HG03575 (cell line): ENCODE data around the gene ALDH1A3.

Experiments used
- ATAC-seq: cut with Tn5 transposase; IDR thresholded peaks from one replicate; pipeline ENCODE4 v1.9.1; 2021; ENCODE audit not compliant: unreplicated experiment, insufficient number of reproducible peaks, low FRiP score; ENCODE audit errors: extremely low read depth

Gene ALDH1A3

GRCh38 chr15:100898661-100899462 lies 19.2 kb downstream of the ALDH1A3 start:
- no peak for ATAC-seq

DNA sequence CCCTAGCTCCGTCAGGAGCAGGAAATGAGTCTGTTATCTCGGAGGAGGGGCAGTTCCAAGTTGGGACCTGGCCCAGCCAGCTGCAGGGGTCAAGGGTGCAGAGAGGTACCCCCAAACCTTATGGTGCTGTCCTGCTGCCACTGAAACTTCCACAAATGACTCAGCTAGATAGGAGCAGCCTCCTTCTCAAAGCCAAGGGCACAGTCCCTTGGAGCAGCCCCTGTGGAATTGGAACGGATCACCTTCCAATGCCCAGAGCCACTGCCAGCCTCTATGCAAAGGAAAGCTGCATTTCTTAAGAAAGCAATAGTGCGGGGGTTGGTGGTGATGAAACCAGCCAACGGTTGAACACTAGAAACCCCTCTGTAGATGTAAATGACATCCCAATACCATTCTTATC lies 20.0 kb downstream of the ALDH1A3 start:
- no peak for ATAC-seq

GRCh38 chr15:100900136-100900794 lies 20.6 kb downstream of the ALDH1A3 start:
- ATAC-seq: no peak

GRCh38 chr15:100900795-100901169 lies 21.2 kb downstream of the ALDH1A3 start:
- no peak for ATAC-seq

GRCh38 chr15:100901296-100901695 lies 21.7 kb downstream of the ALDH1A3 start:
- ATAC-seq: no peak

GRCh38 chr15:100901702-100902435 lies 22.2 kb downstream of the ALDH1A3 start:
- ATAC-seq: no peak

DNA sequence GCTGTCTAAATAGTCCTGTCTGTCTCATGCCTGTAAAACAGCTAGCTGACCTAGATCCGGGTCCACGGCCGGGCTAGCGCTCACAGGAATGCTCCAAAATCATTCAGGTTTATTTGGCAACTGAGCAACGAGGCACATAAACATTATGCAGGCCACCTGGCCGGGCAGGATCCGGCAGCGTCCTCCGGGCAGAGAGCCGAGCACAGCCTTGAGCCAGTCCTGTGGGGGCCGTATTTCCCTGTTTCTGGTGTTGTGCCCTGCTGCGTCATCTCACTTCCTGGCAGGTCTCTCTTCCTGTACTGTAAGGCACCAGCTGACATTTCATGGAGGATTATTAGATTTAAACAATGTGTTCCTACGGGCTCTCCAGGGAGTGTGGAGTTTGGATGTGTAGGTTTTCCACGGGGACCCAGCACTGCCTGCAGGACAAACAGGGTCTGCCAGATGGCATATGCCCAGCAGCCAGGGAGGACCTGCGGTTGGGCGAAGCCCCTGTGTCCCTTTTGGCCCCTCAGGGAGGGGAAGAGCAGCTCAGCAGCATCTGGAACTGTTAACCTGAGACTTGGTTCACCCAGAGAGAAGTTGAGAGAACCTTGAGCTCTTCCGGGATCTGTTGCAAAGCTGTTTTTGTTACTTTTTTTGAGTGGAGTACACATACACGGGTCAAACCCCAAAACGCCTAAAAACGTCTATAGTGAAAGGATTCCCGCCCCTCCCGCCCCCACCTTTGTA lies 23.0 kb downstream of the ALDH1A3 start:
- no peak for ATAC-seq

DNA sequence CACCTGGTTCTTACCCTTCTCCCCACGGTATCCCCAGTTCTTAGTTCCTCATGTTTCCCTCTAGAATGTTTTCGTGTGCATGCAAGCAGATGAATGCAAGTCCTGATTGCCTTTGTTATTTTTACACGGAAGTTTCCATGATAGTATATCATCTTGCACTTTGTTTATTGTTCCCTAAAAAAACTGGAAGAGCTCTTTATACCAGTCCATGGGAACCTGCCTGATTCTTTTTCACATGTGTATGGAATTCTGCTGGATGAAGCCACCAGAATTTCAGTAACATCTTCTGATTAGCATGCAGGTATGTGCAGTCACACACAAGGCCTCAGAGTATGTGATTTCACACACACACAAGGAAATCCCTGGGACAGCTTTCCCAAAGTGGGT lies 23.5 kb downstream of the ALDH1A3 start:
- no peak for ATAC-seq

DNA sequence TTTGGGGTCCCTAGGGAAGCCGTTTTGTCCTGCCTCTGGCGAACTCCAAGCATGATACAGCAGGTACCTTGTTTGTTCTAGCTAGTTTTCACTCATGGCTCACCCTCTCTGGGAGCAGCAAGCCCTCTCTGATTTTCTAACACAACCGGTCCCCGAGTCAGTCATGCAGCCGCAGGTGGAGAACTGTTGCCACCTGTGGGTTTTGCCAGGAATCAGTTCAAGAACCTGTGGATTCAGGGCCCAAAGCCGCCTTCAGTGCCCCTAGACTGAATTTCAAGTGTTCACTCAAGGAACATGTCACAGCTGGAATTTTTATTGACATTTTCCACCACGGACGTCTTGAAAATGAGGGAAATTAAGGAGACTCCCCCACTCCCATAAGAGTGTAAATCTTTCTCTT lies 26.2 kb downstream of the ALDH1A3 start:
- no peak for ATAC-seq

DNA sequence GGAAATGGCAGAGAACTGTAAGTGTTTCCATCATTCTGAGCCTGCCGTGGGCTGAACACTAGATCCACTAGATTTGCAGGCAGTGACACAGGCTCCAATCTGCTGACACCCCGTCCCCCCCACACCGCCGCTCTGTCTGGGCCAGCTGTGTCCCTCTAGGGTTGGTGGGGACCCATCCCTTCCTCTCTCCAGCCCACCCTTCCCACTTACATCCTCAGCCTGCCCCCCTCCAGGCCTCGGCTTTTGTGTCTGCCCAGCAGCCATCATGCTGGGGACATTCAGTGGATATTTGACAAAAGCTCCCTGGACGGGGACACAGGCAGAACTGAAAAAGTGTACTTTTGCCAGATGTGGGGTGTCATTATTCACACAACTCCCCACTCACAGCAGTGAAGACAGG lies 28.8 kb downstream of the ALDH1A3 start:
- no peak for ATAC-seq

DNA sequence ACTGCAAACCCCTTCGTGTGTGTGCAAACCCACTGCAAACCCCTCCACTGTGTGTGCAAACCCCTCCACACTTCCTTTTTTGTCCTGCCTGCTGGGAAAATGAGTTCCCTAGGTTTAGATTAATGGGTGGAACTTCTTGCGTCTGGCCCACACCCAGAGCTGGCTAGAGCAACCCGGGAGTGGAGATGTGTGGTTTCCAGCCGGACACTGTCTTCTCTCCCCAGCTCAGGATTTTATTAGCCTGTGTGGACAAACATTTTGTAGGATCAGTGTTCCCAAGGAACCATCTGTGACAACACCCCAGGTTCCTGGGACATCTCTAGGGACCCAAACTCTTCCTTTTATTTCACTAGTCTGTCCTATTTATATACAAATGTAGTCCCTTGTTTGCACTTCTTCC lies 29.9 kb downstream of the ALDH1A3 start:
- no peak for ATAC-seq

GRCh38 chr15:100909989-100910955 lies 30.6 kb downstream of the ALDH1A3 start:
- no peak for ATAC-seq

DNA sequence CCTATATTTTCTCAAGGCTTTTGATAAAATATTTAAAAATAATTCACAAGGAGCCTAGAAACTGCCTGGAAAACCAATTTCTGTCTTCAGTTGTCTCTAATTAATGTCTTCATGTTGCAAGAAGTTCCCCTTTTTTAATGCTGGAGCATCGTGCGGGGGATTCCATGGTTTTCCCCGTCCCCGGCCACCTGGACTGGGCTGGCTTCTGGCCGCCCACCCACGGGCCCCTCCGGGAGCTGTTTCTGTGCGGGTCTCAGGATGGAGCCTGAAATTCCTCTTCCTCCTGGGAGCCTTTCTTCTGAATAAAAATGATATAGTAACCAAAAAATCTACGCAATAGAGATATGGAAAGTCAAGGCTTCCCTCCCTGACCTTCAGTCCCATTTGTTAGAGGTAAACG lies 31.5 kb downstream of the ALDH1A3 start:
- no peak for ATAC-seq

DNA sequence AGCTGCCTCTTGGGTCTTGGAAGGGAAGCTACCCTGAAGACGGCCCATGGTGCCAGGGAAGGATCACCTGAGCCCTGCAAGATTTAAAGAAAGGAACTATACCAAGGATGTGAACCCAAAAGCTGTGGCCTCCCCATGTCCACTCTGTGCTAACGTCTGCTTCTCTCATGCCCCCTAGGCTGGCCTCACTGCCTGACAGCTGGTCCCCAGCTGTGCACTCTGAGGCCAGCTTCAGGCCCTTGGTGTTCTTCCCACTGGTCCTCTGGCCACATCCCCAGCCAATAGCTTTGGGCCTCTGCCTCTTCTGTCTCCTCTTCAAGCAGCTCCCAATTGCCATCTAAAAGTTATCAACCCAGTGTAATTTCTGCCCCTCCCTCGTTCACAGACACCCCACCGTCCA lies 34.3 kb downstream of the ALDH1A3 start:
- no peak for ATAC-seq

- ATAC-seq: no peak
These were observed 35.2 kb downstream of the ALDH1A3 start for GRCh38 chr15:100914876-100915275.

DNA sequence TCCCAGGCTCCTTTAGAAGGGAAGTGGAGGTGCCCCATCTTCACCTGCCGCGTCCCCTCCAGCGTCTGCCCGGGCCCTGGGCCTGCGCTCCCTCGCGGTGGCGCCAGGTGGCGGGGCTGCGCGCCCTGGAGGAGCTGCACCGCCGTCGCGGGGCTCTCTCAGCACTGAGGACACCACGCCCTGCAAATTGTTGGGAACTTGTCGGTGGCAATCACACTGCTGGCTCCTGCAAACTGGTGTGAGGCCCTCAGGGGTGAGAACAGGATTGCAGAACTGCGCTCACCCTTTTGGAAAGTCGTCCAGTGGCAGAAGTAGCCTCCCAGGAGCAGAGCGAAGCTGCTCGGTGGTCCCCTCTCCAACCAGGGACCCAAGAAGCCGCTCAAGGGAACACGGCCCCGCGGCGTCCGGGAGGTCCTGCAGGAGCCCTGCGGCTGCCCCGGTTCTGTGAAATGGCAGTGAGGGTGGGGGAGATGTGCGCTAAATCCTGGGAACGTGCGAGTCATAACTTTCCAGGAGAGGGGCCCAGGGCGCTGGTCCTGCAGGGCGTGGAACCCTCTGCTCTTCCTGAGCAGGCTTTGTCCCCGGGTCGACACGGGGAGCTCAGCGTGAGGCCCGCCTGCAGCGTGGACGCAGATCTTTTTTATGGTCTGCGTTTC lies 38.5 kb downstream of the ALDH1A3 start:
- ATAC-seq: no peak

DNA sequence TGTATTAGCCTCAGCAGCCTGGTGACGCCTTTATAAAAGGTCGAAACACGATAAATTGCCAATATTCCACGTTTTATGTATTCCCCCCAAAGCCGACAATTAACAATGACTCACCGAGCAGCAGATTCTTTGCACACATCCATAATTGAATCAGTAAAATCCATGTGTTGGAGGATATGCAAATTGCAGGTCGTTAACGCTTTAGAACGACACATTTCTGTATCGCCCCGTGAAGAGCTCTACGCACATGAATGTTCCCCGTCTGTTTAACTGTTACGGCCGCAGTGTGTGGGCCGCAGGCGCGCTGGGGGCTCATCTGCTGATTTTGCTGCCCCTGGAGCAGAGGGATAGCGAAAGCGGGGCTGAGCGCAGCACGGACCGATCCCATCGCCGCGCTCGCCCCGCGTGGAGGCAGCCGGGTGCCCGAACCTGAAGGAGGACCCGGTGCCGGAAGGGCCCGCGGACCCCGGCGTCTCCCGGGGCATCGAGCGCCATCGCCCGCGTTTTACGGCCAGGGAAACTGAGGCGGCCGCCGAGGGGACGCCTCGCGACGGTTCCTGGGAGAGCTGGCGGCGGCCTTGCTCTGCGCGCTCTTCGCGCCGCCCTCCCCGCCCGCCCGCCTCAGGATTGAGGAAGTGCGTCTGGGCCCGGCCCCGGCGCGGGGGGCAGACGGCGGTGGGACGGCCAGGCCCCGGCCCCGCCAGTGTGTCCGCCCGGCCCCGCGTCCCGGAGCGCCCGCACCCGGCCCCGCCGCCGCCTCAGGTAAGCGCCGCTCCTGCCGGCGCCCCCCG lies 39.3 kb downstream of the ALDH1A3 start, which contains the start of gene LRRK1:
TSS of gene LRRK1 (plus strand) at position 668 of the 791 bp plus-strand sequence. CDS start 5,276 bp downstream, outside the sequence.
- no peak for ATAC-seq
